ENCODE results near the gene IFIT2. TPM values are rescaled to one million over a fixed set of nuclear protein-coding genes. Genes with fewer than 3 reads are reported as not detected.
A peak's percentile ranks its signal among the peaks of the same experiment; 100 is the strongest.
"Not testable (repeated sequence)": the region's sequence is repeated elsewhere in the genome, so short reads cannot be mapped to it uniquely, and the experiment has no call there.

Gene IFIT2
- 10 to 100 TPM in 5 of 6 experiments, 1 to 10 TPM in 1; 8.7 to 14.1 (median 13.0) TPM for total RNA-seq (2021; fragmentation: NEBNext Ultra II Directional; extraction: Animal tissue kit (Norgen Biotek cat#: 25700))
- long read RNA-seq, transcript IFIT2-201 (2 exons, 3,489 nt) = major isoform, 28 of 28 reads
- long read RNA-seq, partial matches to known transcripts = 0 of 28 reads
- long read RNA-seq, other reads (novel, unspliced or antisense) = 0 of 28 reads

GRCh38 chr10:89301721-89302445 is at the start of gene IFIT2:
Gene IFIT2 (plus strand): TSS chr10:89302046. CDS start chr10:89302124, 78 bp downstream.
- Mint-ChIP-seq H3K4me1 (ENCODE audit: low read depth) (peaks cover 66% of the 10 kb centered on the region), H3K27me3 (ENCODE audit: insufficient read depth) (peaks cover 3% of the 10 kb centered on the region), H3K9me3 (0 out of 2 replicates have a peak, but pooled peaks cover 5% of the 10 kb centered on the region), H3K4me3 (peak within 1 kb of the TSS; percentile 86), H3K27ac (peak within 1 kb of the TSS; percentile 94), H3K36me3 (ENCODE audit: low read depth) (peaks cover 10% of the 10 kb centered on the region)
- peak; percentile 78 for DNase-seq
- TF ChIP-seq CTCF (IDR thresholded peaks at IDR 0.05) = peak; percentile 15; the same call in 1 of the 2 replicates

- Mint-ChIP-seq H3K27ac (no peak overlapping the region), H3K27me3 (ENCODE audit: insufficient read depth) (no peaks in the 10 kb centered on the region; the same call in none of the 2 replicates), H3K4me3 (no peak overlapping the region; the same call in 1 of the 2 replicates), H3K4me1 (ENCODE audit: low read depth) (peaks cover 23% of the 10 kb centered on the region), H3K36me3 (ENCODE audit: low read depth) (peaks cover 13% of the 10 kb centered on the region), H3K9me3 (peaks cover 7% of the 10 kb centered on the region)
- DNase-seq = no peak
- TF ChIP-seq CTCF (IDR thresholded peaks at IDR 0.05) = no peak
Measured at GRCh38 chr10:89252225-89252585, 49.6 kb upstream of the IFIT2 start.

GRCh38 chr10:89255091-89255579 is 46.7 kb upstream of the IFIT2 start:
- not testable (repeated sequence) for H3K4me3 Mint-ChIP-seq; H3K27me3 Mint-ChIP-seq (ENCODE audit: insufficient read depth); H3K9me3 Mint-ChIP-seq; H3K27ac Mint-ChIP-seq; DNase-seq; H3K36me3 Mint-ChIP-seq (ENCODE audit: low read depth)
- peaks cover 21% of the 10 kb centered on the region for H3K4me1 Mint-ChIP-seq (ENCODE audit: low read depth)
- TF ChIP-seq CTCF (IDR thresholded peaks at IDR 0.05) = peak; percentile 20; the same call in 1 of the 2 replicates

- Mint-ChIP-seq H3K9me3 (peaks cover 7% of the 10 kb centered on the region), H3K36me3 (ENCODE audit: low read depth) (peaks cover 8% of the 10 kb centered on the region), H3K27me3 (ENCODE audit: insufficient read depth) (no peaks in the 10 kb centered on the region; the same call in none of the 2 replicates), H3K4me3 (no peak overlapping the region), H3K27ac (no peak overlapping the region), H3K4me1 (ENCODE audit: low read depth) (peaks cover 21% of the 10 kb centered on the region)
- no peak for TF ChIP-seq CTCF (IDR thresholded peaks at IDR 0.05)
- DNase-seq = no peak
Measured at GRCh38 chr10:89255793-89256192, 46.1 kb upstream of the IFIT2 start.

- Mint-ChIP-seq H3K36me3 (ENCODE audit: low read depth) (peaks cover 8% of the 10 kb centered on the region), H3K4me3 (no peak overlapping the region), H3K9me3 (peaks cover 7% of the 10 kb centered on the region), H3K27ac (no peak overlapping the region), H3K4me1 (ENCODE audit: low read depth) (peaks cover 21% of the 10 kb centered on the region), H3K27me3 (ENCODE audit: insufficient read depth) (no peaks in the 10 kb centered on the region; the same call in none of the 2 replicates)
- DNase-seq = no peak
- no peak for TF ChIP-seq CTCF (IDR thresholded peaks at IDR 0.05)
Measured at GRCh38 chr10:89256340-89256739, 45.5 kb upstream of the IFIT2 start.
